Activated CD4-positive, alpha-beta T cell treated with anti-CD3 and anti-CD28 coated beads for 36 hours (primary cell): ENCODE measurements around the gene SCGB1D1. TPM values are rescaled to one million over a fixed set of nuclear protein-coding genes. Genes with fewer than 3 reads are reported as not detected.
"Not testable (repeated sequence)": the region's sequence is repeated elsewhere in the genome, so short reads cannot be mapped to it uniquely, and the experiment has no call there.

Source experiments
- ATAC-seq: fragments of 200-7000 bp; cut with Tn5 transposase; one replicate; pipeline ENCODE4 v1.10.0; 2021; ENCODE audit warnings: mild to moderate bottlenecking, moderate library complexity
- CTCF ChIA-PET: fragments of 350-600 bp; sonication (Branson Sonifier 250); formaldehyde crosslinking; loops from one replicate; lab custom pipeline; 2021; ENCODE audit warnings: antibody characterized with exemption; lab: Charles Lee
- POLR2A ChIA-PET: fragments of 350-600 bp; sonication (Branson Sonifier 250); formaldehyde crosslinking; loops from one replicate; lab custom pipeline; 2021; ENCODE audit warnings: antibody characterized with exemption, inconsistent platforms; lab: Charles Lee
- DNase-seq: peaks from one replicate; pipeline ENCODE4 v3.0.0-alpha.2; 2020
- H3K27ac Mint-ChIP-seq: one replicate; pipeline ENCODE4 v1.8.0; 2021; ENCODE audit warnings: mixed read lengths
- H3K27me3 Mint-ChIP-seq: one replicate; pipeline ENCODE4 v1.8.0; 2021; ENCODE audit warnings: mixed read lengths
- H3K36me3 Mint-ChIP-seq: one replicate; pipeline ENCODE4 v1.8.0; 2021; ENCODE audit warnings: low read depth, mixed read lengths
- H3K4me1 Mint-ChIP-seq: one replicate; pipeline ENCODE4 v1.8.0; 2021; ENCODE audit warnings: mixed read lengths
- H3K4me3 Mint-ChIP-seq: one replicate; pipeline ENCODE4 v1.8.0; 2021; ENCODE audit warnings: mild to moderate bottlenecking, moderate library complexity, mixed read lengths
- H3K9me3 Mint-ChIP-seq: one replicate; pipeline ENCODE4 v1.8.0; 2021; ENCODE audit warnings: low read depth, mixed read lengths
- intact Hi-C, 2 experiments: fragments of 100-400 bp; cut with DNase I in 1 of 2; cut with micrococcal nuclease in 1 of 2; formaldehyde crosslinking; loops; one replicate each; pipeline versions ENCODE4 v1.14.2 to v1.15.1; 2022 to 2024; cut with DNase I, micrococcal nuclease
- total RNA-seq, 2 experiments: library from RNA; stranded (reverse); gene quantifications; one replicate each; pipeline ENCODE4 v1.2.3, GENCODE V29; 2021

SCGB1D1 gene
- total RNA-seq, 2 experiments from 2014 or later: not detected

DNA sequence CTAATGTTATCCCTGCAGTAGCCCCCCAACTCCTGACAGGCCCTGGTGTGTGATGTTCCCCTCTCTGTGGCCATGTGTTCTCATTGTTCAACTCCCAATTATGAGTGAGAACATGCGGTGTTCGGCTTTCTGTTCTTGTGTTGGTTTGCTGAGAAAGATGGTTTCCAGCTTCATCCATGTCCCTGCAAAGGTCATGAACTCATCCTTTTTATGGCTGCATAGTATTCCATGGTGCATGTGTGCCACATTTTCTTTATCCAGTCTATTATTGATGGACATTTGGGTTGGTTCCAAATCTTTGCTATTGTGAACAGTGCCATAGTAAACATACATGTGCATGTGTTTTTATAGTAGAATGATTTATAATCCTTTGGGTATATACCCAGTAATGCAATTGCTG lies 7.4 kb downstream of the SCGB1D1 start:
- H3K27ac Mint-ChIP-seq, H3K36me3 Mint-ChIP-seq, DNase-seq, H3K4me1 Mint-ChIP-seq, ATAC-seq, H3K4me3 Mint-ChIP-seq, CTCF ChIA-PET, intact Hi-C loops, H3K9me3 Mint-ChIP-seq, POLR2A ChIA-PET: not testable (repeated sequence)
- H3K27me3 Mint-ChIP-seq: peaks cover 43% of the 10 kb centered on the region

DNA sequence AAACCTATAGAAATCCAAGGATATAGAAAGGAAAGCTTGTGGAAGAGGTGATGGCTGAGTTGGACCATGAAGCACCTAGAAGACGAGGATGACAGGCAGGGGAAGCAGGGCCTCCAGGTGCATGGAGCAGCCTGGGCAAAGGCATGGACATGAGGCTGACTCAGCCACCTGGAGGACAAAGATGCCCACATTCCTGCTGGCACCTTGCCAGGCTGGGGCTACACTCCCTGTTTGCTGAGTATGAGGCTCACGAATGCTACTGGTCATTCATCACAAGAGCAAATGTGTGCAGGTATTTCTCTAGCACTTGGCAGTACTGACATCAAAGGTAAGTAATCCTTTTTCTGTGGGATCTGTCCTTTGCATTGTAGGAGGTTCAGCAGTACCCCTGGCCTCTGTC lies 11.4 kb downstream of the SCGB1D1 start:
- Mint-ChIP-seq H3K4me3 (no peak overlapping the region), H3K27me3 (peaks cover 26% of the 10 kb centered on the region), H3K9me3 (no peaks in the 10 kb centered on the region), H3K27ac (no peak overlapping the region), H3K4me1 (no peaks in the 10 kb centered on the region), H3K36me3 (no peaks in the 10 kb centered on the region)
- ChIA-PET POLR2A (no interaction called here), CTCF (interaction anchor here (0.7 to 1.1 kb wide), 2 partner anchors 23 to 30 kb away, joined by 3 to 6 read pairs; no protein-coding TSS in a partner anchor)
- no peak for DNase-seq
- no peak for ATAC-seq
- intact Hi-C loops: no loop called here

DNA sequence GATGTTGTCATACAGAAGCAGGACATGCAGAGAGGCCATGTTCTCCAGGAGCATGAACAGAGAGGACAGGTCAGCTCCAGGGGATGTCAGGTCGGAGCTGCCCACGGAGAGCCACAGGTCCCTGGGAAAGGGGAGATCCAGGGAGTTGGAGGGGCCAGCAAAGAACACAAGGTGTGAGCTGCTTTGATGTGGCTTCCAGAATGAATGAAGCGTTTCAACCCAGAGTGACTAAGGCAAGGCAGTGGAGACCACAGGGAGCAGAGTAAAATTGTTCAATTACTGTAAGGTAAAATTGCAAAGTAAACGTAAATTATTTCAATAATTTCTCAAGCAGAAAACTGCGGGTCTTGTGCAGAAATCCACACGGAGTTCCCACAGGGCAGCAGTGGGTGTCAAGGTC lies 12.9 kb downstream of the SCGB1D1 start:
- CTCF ChIA-PET: interaction anchor here (2.0 kb wide), 1 partner anchor 120 kb away, joined by 4 read pairs; no protein-coding TSS in a partner anchor
- POLR2A ChIA-PET: no interaction called here
- Mint-ChIP-seq H3K4me1 (no peaks in the 10 kb centered on the region), H3K27me3 (peaks cover 15% of the 10 kb centered on the region), H3K4me3 (no peak overlapping the region), H3K36me3 (no peaks in the 10 kb centered on the region), H3K27ac (no peak overlapping the region), H3K9me3 (no peaks in the 10 kb centered on the region)
- DNase-seq (no peak), ATAC-seq (no peak)
- intact Hi-C loops: no loop called here

DNA sequence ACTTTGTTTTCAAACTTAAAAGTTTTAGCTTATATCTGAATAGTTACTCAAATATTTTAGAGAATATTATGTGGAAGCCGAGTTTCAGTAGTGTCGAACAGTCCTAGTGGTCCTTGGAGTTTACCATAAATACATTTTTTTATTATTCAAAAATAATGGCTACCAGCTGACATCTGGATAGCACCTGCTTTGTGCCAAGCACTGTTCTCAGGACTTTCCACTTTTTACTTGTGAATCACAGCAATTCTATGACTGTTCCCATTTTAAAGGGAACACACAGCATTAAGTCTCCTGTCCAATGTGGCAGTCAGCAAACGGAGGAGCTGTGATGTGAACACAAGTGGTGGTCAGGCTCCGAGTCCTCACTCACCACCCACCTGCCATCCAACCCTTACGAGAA lies 14.4 kb downstream of the SCGB1D1 start:
- intact Hi-C loops: no loop called here
- Mint-ChIP-seq H3K27me3 (peaks cover 15% of the 10 kb centered on the region), H3K4me3 (no peak overlapping the region), H3K27ac (no peak overlapping the region), H3K4me1 (no peaks in the 10 kb centered on the region), H3K36me3 (no peaks in the 10 kb centered on the region), H3K9me3 (no peaks in the 10 kb centered on the region)
- ChIA-PET POLR2A (no interaction called here), CTCF (interaction anchor here (0.9 to 2.0 kb wide), 3 partner anchors 8 to 122 kb away, joined by 3 to 4 read pairs (median 4); no protein-coding TSS in a partner anchor)
- ATAC-seq: no peak
- no peak for DNase-seq

DNA sequence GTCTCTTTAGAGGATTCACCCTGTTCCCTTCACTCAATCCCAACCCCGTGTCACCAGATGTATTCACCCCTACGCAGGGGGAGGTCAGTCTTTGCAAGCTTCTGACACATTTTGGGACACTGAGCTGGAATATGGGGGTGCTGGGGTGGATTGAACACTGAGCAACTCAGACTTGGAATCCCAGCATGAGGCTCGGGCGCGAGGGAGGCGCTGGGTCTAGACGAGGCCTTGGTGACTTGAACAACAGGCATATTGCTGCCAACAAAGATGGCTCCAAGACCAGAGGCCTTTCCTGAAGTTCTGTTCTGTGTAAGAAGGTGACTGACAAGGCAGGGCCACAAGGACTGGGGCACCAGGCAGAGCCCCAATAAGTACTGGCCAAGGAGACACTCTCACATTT lies 15.4 kb downstream of the SCGB1D1 start:
- intact Hi-C loops: no loop called here
- H3K36me3 Mint-ChIP-seq: no peaks in the 10 kb centered on the region

DNA sequence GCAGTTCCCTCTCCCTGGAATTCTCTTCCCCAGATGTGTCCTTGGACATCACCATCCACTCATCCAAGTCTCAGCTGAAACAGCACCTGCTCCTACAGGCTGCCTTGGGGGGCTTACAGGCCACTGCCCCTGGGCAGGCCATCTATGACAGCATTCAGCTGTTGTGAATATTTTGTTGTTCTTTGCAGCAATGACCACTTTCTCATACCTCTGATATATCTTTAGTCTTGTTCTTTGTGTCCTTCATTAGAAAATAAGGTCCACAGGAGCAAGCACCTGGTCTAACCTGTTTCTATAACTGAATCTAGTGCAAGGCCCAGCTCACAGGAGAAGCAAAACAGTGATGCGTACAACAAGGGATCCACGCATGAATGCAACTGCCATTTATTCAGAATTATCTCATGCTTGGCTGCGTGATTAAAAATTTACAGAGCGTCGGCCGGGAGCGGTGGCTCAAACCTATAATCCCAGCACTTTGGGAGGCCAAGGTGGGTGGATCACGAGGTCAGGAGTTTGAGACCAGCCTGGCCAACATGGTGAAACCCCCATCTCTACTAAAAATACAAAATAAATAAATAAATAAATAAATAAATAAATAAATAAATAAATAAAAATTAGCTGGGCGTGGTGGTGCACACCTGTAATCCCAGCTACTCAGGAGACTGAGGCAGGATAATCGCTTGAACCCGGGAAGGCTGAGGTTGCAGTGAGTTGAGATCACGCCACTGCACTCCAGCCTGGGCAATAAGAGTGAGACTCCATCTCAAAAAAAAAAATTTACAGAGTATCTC lies 16.5 kb downstream of the SCGB1D1 start:
- POLR2A ChIA-PET, DNase-seq, H3K4me3 Mint-ChIP-seq, H3K27ac Mint-ChIP-seq, H3K9me3 Mint-ChIP-seq, H3K4me1 Mint-ChIP-seq, H3K36me3 Mint-ChIP-seq, ATAC-seq: not testable (repeated sequence)
- peaks cover 10% of the 10 kb centered on the region for H3K27me3 Mint-ChIP-seq
- intact Hi-C loops: loop anchor here in 1 of 2 experiments (2.0 kb wide), 1 partner anchor 36 kb away; no protein-coding TSS in a partner anchor
- CTCF ChIA-PET: interaction anchor here (0.6 to 1.3 kb wide), 2 partner anchors 38 to 104 kb away, joined by 3 read pairs; no protein-coding TSS in a partner anchor

More for the DNA sequence above, 15.4 kb downstream of the SCGB1D1 start:
- CTCF ChIA-PET: no interaction called here
- peaks cover 15% of the 10 kb centered on the region for H3K27me3 Mint-ChIP-seq
- no peaks in the 10 kb centered on the region for H3K4me1 Mint-ChIP-seq
- POLR2A ChIA-PET: no interaction called here
- no peak overlapping the region for H3K4me3 Mint-ChIP-seq
- no peak for DNase-seq
- ATAC-seq: no peak
- no peaks in the 10 kb centered on the region for H3K9me3 Mint-ChIP-seq
- H3K27ac Mint-ChIP-seq: no peak overlapping the region

DNA sequence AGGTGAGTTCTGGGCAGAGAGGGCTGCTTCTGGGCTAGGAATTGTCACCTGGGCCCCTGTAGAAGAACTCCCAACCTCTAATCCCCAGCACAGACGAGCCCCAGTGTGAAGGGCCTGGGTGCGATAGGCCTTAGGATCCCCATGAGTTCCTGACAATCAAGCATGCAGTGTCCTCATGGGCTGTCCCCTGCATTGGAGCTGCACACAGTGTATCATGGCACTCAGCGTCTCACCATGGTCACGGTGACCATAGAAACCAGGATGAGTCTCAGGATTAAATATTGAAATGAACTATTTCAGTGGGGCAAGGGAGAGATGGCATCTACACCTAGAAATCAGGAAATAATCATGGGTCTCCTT lies 18.7 kb downstream of the SCGB1D1 start:
- CTCF ChIA-PET: interaction anchor here (1.0 kb wide), 1 partner anchor 11 kb away, joined by 3 read pairs; no protein-coding TSS in a partner anchor
- POLR2A ChIA-PET: no interaction called here
- Mint-ChIP-seq H3K9me3 (no peaks in the 10 kb centered on the region), H3K36me3 (no peaks in the 10 kb centered on the region), H3K4me3 (no peak overlapping the region), H3K27me3 (peaks cover 7% of the 10 kb centered on the region), H3K4me1 (no peaks in the 10 kb centered on the region), H3K27ac (no peak overlapping the region)
- intact Hi-C loops: loop anchor here in 1 of 2 experiments (1.0 kb wide), 1 partner anchor 37 kb away; no protein-coding TSS in a partner anchor
- no peak for DNase-seq
- no peak for ATAC-seq

DNA sequence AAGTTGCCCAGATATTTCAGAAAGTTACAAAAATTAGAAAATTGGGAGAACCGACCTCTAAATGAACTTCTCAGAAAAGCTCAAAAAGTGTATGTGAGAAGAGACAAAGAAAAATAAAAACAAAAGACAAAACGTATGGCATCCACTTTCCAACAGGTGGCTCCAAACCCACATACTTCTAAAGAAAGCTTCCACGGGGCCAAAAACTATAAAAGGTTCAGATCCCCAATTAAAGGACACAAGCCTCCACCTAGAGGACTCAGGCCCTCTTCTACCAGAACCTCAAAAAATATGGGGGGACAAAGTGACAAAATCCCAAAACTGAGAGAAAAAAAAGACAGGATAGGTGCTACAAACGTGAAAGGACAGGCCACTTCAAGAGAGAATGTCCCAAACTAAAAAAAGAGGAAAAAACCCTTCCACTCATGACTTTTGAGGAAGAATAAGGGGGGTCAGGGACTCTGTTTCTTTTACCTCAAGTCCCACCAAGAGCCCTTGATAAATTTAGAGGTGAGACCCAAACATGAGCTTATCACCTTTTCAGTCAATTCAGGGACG lies 27.3 kb downstream of the SCGB1D1 start:
- ATAC-seq (no peak), DNase-seq (peak; percentile 8)
- intact Hi-C loops: loop anchor here (1.0 to 5.0 kb wide), 3 partner anchors 94 to 160 kb away; no protein-coding TSS in a partner anchor
- peaks cover 11% of the 10 kb centered on the region for H3K27me3 Mint-ChIP-seq
- no peak overlapping the region for H3K27ac Mint-ChIP-seq
- POLR2A ChIA-PET: interaction anchor here (0.7 kb wide), 1 partner anchor 1607 kb away, joined by 3 read pairs; no protein-coding TSS in a partner anchor
- no peak overlapping the region for H3K4me3 Mint-ChIP-seq
- CTCF ChIA-PET: interaction anchor here (0.8 to 1.1 kb wide), 4 partner anchors 92 to 120 kb away, joined by 3 to 5 read pairs (median 4); partner anchors contain the start of gene ASRGL1
- H3K9me3 Mint-ChIP-seq: peaks cover 5% of the 10 kb centered on the region
- no peaks in the 10 kb centered on the region for H3K4me1 Mint-ChIP-seq
- H3K36me3 Mint-ChIP-seq: no peaks in the 10 kb centered on the region

DNA sequence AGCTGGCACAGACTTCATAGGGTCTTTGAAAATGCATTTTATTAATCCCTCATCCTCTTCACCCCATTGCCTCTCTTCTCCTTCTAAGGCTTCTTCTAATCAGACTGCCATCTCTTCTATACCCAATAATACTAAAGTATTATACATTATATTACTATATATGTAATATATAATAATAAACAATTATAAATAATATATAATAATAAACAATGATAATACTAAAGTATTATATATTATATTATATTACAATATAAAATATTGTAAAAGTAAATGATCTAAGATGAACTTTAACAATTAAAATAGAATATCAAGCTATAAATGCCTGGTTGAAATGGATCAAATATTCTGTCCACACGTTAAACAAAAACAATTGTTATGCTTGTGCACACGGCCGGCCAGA lies 31.5 kb downstream of the SCGB1D1 start:
- no peak overlapping the region for H3K27ac Mint-ChIP-seq
- intact Hi-C loops: no loop called here
- ChIA-PET POLR2A (no interaction called here), CTCF (interaction anchor here (1.0 to 1.7 kb wide), 4 partner anchors 14 to 103 kb away, joined by 3 to 5 read pairs (median 4); no protein-coding TSS in a partner anchor)
- no peak overlapping the region for H3K4me3 Mint-ChIP-seq
- no peak for DNase-seq
- peaks cover 26% of the 10 kb centered on the region for H3K9me3 Mint-ChIP-seq
- peaks cover 6% of the 10 kb centered on the region for H3K27me3 Mint-ChIP-seq
- H3K4me1 Mint-ChIP-seq: no peaks in the 10 kb centered on the region
- no peak for ATAC-seq
- H3K36me3 Mint-ChIP-seq: no peaks in the 10 kb centered on the region

DNA sequence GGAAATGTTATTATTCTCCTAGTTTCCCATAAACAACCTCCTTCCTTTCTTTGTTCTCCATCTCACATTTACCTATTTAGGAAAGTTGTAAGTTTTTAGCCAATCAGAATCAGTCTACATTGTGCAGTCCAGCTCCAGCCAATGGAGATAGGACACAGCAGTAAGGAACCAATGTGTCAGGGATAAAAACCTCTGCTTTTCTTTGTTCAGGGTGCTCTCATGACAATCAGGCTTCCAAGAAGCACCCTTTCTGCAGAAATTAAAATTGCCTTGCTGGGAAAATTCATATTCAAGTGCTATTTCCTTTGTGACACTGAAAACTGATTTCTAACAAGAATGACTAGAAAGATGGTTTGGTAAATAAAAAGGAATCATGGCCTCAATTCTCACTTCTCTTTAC lies 33.1 kb downstream of the SCGB1D1 start:
- Mint-ChIP-seq H3K9me3 (peaks cover 26% of the 10 kb centered on the region), H3K36me3 (no peaks in the 10 kb centered on the region), H3K27me3 (peaks cover 5% of the 10 kb centered on the region), H3K4me3 (no peak overlapping the region), H3K27ac (no peak overlapping the region), H3K4me1 (no peaks in the 10 kb centered on the region)
- ChIA-PET POLR2A (no interaction called here), CTCF (interaction anchor here (0.9 to 1.7 kb wide), 4 partner anchors 8 to 51 kb away, joined by 3 to 5 read pairs (median 3); no protein-coding TSS in a partner anchor)
- intact Hi-C loops: no loop called here
- ATAC-seq (no peak), DNase-seq (no peak)

DNA sequence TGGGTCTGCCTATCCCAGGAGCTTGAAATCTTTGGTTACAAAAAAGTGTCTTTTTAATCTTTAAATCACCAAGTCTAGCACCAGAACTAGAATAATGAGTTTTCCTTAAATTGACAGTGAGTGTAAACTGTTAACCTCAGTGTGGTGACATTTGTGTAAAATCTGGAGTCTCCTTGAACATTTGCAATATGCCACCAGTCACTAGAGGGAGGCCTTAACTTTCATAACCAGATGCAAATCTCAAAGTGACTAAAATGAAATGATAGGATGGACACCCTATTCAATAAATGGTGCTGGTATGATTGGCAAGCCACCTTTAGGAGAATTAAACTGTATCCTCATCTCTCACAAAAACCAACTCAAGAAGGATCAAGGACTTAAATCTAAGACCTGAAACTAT lies 43.7 kb downstream of the SCGB1D1 start:
- H3K36me3 Mint-ChIP-seq: no peaks in the 10 kb centered on the region
- no peaks in the 10 kb centered on the region for H3K4me1 Mint-ChIP-seq
- CTCF ChIA-PET: interaction anchor here (0.7 to 2.1 kb wide), 5 partner anchors 26 to 152 kb away, joined by 3 to 5 read pairs (median 3); no protein-coding TSS in a partner anchor
- peaks cover 29% of the 10 kb centered on the region for H3K27me3 Mint-ChIP-seq
- POLR2A ChIA-PET: no interaction called here
- H3K4me3 Mint-ChIP-seq: no peak overlapping the region
- DNase-seq (no peak), ATAC-seq (peak; percentile 23)
- no peak overlapping the region for H3K27ac Mint-ChIP-seq
- intact Hi-C loops: loop anchor here (1.0 kb wide), 2 partner anchors 78 to 92 kb away; no protein-coding TSS in a partner anchor
- H3K9me3 Mint-ChIP-seq: no peaks in the 10 kb centered on the region
